MM.1S (cell line): ENCODE data around the gene CPT1A.

Experiments used
- DNase-seq: peaks from one replicate; pipeline ENCODE4 v3.0.0-alpha.2; 2015
- H2AFZ ChIP-seq: fragments of 300-600 bp; sonication (generic); 2 replicates; pipeline ENCODE4 v1.6.0; 2016; ENCODE audit warnings: antibody characterized with exemption, low read length
- H3F3A ChIP-seq: fragments of 300-600 bp; sonication (generic); 2 replicates; pipeline ENCODE4 v1.6.1; 2016; ENCODE audit warnings: mild to moderate bottlenecking, antibody characterized with exemption, low read length, moderate library complexity, mixed read lengths; ENCODE audit not compliant: insufficient read depth
- H3K27ac ChIP-seq: fragments of 300-600 bp; sonication (generic); 2 replicates; pipeline ENCODE4 v1.5.1; 2016; ENCODE audit warnings: mild to moderate bottlenecking, low read length
- H3K27me3 ChIP-seq: fragments of 300-600 bp; sonication (generic); replicated peaks from 2 replicates; pipeline ENCODE4 v1.6.0; 2016; ENCODE audit warnings: low read length; ENCODE audit not compliant: insufficient read depth
- H3K36me3 ChIP-seq: fragments of 300-600 bp; sonication (generic); replicated peaks from 2 replicates; pipeline ENCODE4 v1.6.1; 2016; ENCODE audit warnings: mild to moderate bottlenecking, low read length, mixed read lengths; ENCODE audit not compliant: insufficient read depth
- H3K4me1 ChIP-seq: fragments of 300-600 bp; sonication (generic); 2 replicates; pipeline ENCODE4 v1.6.1; 2016; ENCODE audit warnings: low read length, mixed read lengths
- H3K4me2 ChIP-seq: fragments of 300-600 bp; sonication (generic); 2 replicates; pipeline ENCODE4 v1.6.0; 2016; ENCODE audit warnings: low read depth, low read length
- H3K4me3 ChIP-seq: fragments of 300-600 bp; sonication (generic); 2 replicates; pipeline ENCODE4 v1.5.1; 2016; ENCODE audit warnings: low read length, mixed read lengths
- H3K79me2 ChIP-seq: fragments of 300-600 bp; sonication (generic); 2 replicates; pipeline ENCODE4 v1.6.1; 2016; ENCODE audit warnings: mixed run types, low read length, mixed read lengths
- H3K9ac ChIP-seq: fragments of 300-600 bp; sonication (generic); 2 replicates; pipeline ENCODE4 v1.6.1; 2016; ENCODE audit warnings: low read length, mixed read lengths
- H3K9me2 ChIP-seq: fragments of 300-600 bp; sonication (generic); replicated peaks from 2 replicates; pipeline ENCODE4 v1.6.1; 2016; ENCODE audit warnings: mild to moderate bottlenecking, low read length, mixed read lengths; ENCODE audit not compliant: insufficient read depth
- H3K9me3 ChIP-seq: fragments of 300-600 bp; sonication (generic); replicated peaks from 2 replicates; pipeline ENCODE4 v1.6.1; 2016; ENCODE audit warnings: mild to moderate bottlenecking, low read length, mixed read lengths; ENCODE audit not compliant: insufficient read depth
- H4K20me1 ChIP-seq: fragments of 300-600 bp; sonication (generic); 2 replicates; pipeline ENCODE4 v1.6.1; 2016; ENCODE audit warnings: mild to moderate bottlenecking, low read length, moderate library complexity, mixed read lengths; ENCODE audit not compliant: insufficient read depth
- CTCF ChIP-seq: fragments of 300-600 bp; sonication (generic); IDR thresholded peaks from 2 replicates; pipeline ENCODE4 v1.5.1; 2016; ENCODE audit warnings: antibody characterized with exemption, low read length, mixed read lengths
- EZH2 ChIP-seq: fragments of 300-600 bp; sonication (generic); optimal IDR thresholded peaks from 2 replicates; pipeline ENCODE3; 2017; ENCODE audit warnings: low read depth, mild to moderate bottlenecking, antibody characterized with exemption, low read length, mixed read lengths
- EZH2phosphoT487 ChIP-seq: fragments of 300-600 bp; sonication (generic); IDR thresholded peaks from 2 replicates; pipeline ENCODE4 v1.6.1; 2018; ENCODE audit warnings: antibody characterized with exemption, low read length

CPT1A gene

GRCh38 chr11:68822546-68822945 lies 19.2 kb downstream of the CPT1A start:
- H3F3A ChIP-seq, result 0 out of 2 replicates have a peak, but pooled peaks cover 3% of the 10 kb centered on the region
- H3K4me2 ChIP-seq, result no peak overlapping the region
- no peaks in the 10 kb centered on the region for H3K36me3 ChIP-seq
- no peak overlapping the region for H3K4me3 ChIP-seq
- no peaks in the 10 kb centered on the region for H3K9me3 ChIP-seq
- TF ChIP-seq CTCF (no peak), EZH2phosphoT487 (no peak), EZH2 (no peak)
- H3K79me2 ChIP-seq, result peaks cover 83% of the 10 kb centered on the region
- DNase-seq, result no peak
- no peaks in the 10 kb centered on the region for H4K20me1 ChIP-seq
- no peak overlapping the region for H3K27ac ChIP-seq
- no peaks in the 10 kb centered on the region for H3K9me2 ChIP-seq
- no peaks in the 10 kb centered on the region for H3K27me3 ChIP-seq
- H3K4me1 ChIP-seq, result peaks cover 12% of the 10 kb centered on the region
- H3K9ac ChIP-seq, result no peak overlapping the region
- H2AFZ ChIP-seq, result no peak overlapping the region

GRCh38 chr11:68821670-68822069 lies 20.0 kb downstream of the CPT1A start:
- H3K27ac ChIP-seq, result no peak overlapping the region
- no peak overlapping the region for H3K4me2 ChIP-seq
- no peak for DNase-seq
- H3K36me3 ChIP-seq, result no peaks in the 10 kb centered on the region
- H3F3A ChIP-seq, result 0 out of 2 replicates have a peak, but pooled peaks cover 3% of the 10 kb centered on the region
- H2AFZ ChIP-seq, result no peak overlapping the region
- H3K79me2 ChIP-seq, result peaks cover 82% of the 10 kb centered on the region
- no peaks in the 10 kb centered on the region for H3K27me3 ChIP-seq
- no peak overlapping the region for H3K4me3 ChIP-seq
- TF ChIP-seq CTCF (no peak), EZH2phosphoT487 (no peak), EZH2 (no peak)
- H3K9me2 ChIP-seq, result no peaks in the 10 kb centered on the region
- no peaks in the 10 kb centered on the region for H4K20me1 ChIP-seq
- peaks cover 12% of the 10 kb centered on the region for H3K4me1 ChIP-seq
- H3K9me3 ChIP-seq, result no peaks in the 10 kb centered on the region
- H3K9ac ChIP-seq, result no peak overlapping the region

- Histone ChIP-seq H3F3A (no peaks in the 10 kb centered on the region), H3K9me2 (no peaks in the 10 kb centered on the region), H2AFZ (no peak overlapping the region), H3K4me1 (no peaks in the 10 kb centered on the region), H3K4me3 (no peak overlapping the region), H3K9me3 (no peaks in the 10 kb centered on the region), H4K20me1 (no peaks in the 10 kb centered on the region), H3K79me2 (peaks cover 75% of the 10 kb centered on the region), H3K27me3 (no peaks in the 10 kb centered on the region), H3K9ac (no peak overlapping the region), H3K27ac (no peak overlapping the region), H3K4me2 (no peak overlapping the region), H3K36me3 (no peaks in the 10 kb centered on the region)
- TF ChIP-seq EZH2phosphoT487, result no peak
- TF ChIP-seq CTCF, result no peak
- TF ChIP-seq EZH2, result no peak
- no peak for DNase-seq
Observed at GRCh38 chr11:68819362-68819761, 22.4 kb downstream of the CPT1A start.

GRCh38 chr11:68818181-68818580 lies 23.5 kb downstream of the CPT1A start:
- no peak for DNase-seq
- Histone ChIP-seq H3K4me2 (no peak overlapping the region), H3K4me1 (no peaks in the 10 kb centered on the region), H3K9me3 (no peaks in the 10 kb centered on the region), H3F3A (no peaks in the 10 kb centered on the region), H3K79me2 (peaks cover 66% of the 10 kb centered on the region), H3K9me2 (no peaks in the 10 kb centered on the region), H3K4me3 (no peak overlapping the region), H2AFZ (no peak overlapping the region), H3K27ac (no peak overlapping the region), H3K27me3 (no peaks in the 10 kb centered on the region), H3K36me3 (no peaks in the 10 kb centered on the region), H4K20me1 (no peaks in the 10 kb centered on the region), H3K9ac (no peak overlapping the region)
- TF ChIP-seq EZH2phosphoT487 (no peak), CTCF (no peak), EZH2 (no peak)
